GM23338 (cell line): ENCODE data around the gene RPGRIP1L. TPM values are rescaled to one million over a fixed set of nuclear protein-coding genes. Genes with fewer than 3 reads are reported as not detected.

Experiments used
- ATAC-seq: fragments of 200-7000 bp; cut with Tn5 transposase; 3 replicates; pipeline ENCODE4 v1.9.1; 2020
- DNase-seq: peaks from one replicate; pipeline ENCODE4 v3.0.0-alpha.2; 2015; ENCODE audit warnings: low spot score
- H2AFZ ChIP-seq: fragments of 200-600 bp; sonication (generic); 2 replicates; pipeline ENCODE4 v1.8.0; 2016; ENCODE audit warnings: antibody characterized with exemption, mild to moderate bottlenecking, moderate library complexity
- H3F3A ChIP-seq: fragments of 200-600 bp; sonication (generic); replicated peaks from 2 replicates; pipeline ENCODE4 v1.8.0; 2017; ENCODE audit warnings: antibody characterized with exemption, mixed run types, low read depth
- H3K27ac ChIP-seq: fragments of 200-600 bp; sonication (generic); 2 replicates; pipeline ENCODE4 v1.6.1; 2016; ENCODE audit warnings: low read depth
- H3K27me3 ChIP-seq: fragments of 200-600 bp; sonication (generic); 2 replicates; pipeline ENCODE4 v1.8.0; 2016; ENCODE audit warnings: mild to moderate bottlenecking, mixed run types, moderate library complexity; ENCODE audit not compliant: insufficient read depth
- H3K36me3 ChIP-seq: fragments of 200-600 bp; sonication (generic); 2 replicates; pipeline ENCODE4 v1.8.0; 2016; ENCODE audit warnings: mild to moderate bottlenecking; ENCODE audit not compliant: insufficient read depth
- H3K4me1 ChIP-seq: fragments of 200-600 bp; sonication (generic); 2 replicates; pipeline ENCODE4 v1.8.0; 2016; ENCODE audit warnings: mild to moderate bottlenecking, moderate library complexity; ENCODE audit not compliant: insufficient read depth
- H3K4me2 ChIP-seq: fragments of 200-600 bp; sonication (generic); 2 replicates; pipeline ENCODE4 v1.7.1; 2017; ENCODE audit warnings: mixed run types
- H3K4me3 ChIP-seq: fragments of 200-600 bp; sonication (generic); 2 replicates; pipeline ENCODE4 v1.6.1; 2016; ENCODE audit warnings: mixed run types
- H3K79me2 ChIP-seq: fragments of 200-600 bp; sonication (generic); replicated peaks from 2 replicates; pipeline ENCODE4 v1.8.0; 2017; ENCODE audit warnings: mild to moderate bottlenecking; ENCODE audit not compliant: insufficient read depth
- H3K9me2 ChIP-seq: fragments of 200-600 bp; sonication (generic); 2 replicates; pipeline ENCODE4 v1.8.0; 2017; ENCODE audit not compliant: insufficient read depth
- H4K20me1 ChIP-seq: fragments of 200-600 bp; sonication (generic); replicated peaks from 2 replicates; pipeline ENCODE4 v1.8.0; 2017; ENCODE audit warnings: mild to moderate bottlenecking; ENCODE audit not compliant: insufficient read depth
- H3K27ac Mint-ChIP-seq: 2 replicates; pipeline ENCODE4 v1.8.0; 2020; ENCODE audit warnings: inconsistent platforms, mild to moderate bottlenecking, moderate library complexity, mixed read lengths
- H3K27me3 Mint-ChIP-seq: 3 replicates; pipeline ENCODE4 v1.8.0; 2022; ENCODE audit warnings: low read depth, mild to moderate bottlenecking, moderate library complexity, mixed read lengths, inconsistent platforms; ENCODE audit not compliant: insufficient read depth, poor library complexity
- H3K36me3 Mint-ChIP-seq: 3 replicates; pipeline ENCODE4 v1.8.0; 2021; ENCODE audit warnings: low read depth, mild to moderate bottlenecking, inconsistent platforms, moderate library complexity, mixed read lengths
- H3K4me1 Mint-ChIP-seq: 3 replicates; pipeline ENCODE4 v1.8.0; 2020; ENCODE audit warnings: mild to moderate bottlenecking, inconsistent platforms, mixed read lengths
- H3K4me3 Mint-ChIP-seq: 3 replicates; pipeline ENCODE4 v1.8.0; 2021; ENCODE audit warnings: moderate library complexity, mild to moderate bottlenecking, inconsistent platforms, mixed read lengths
- H3K9me3 Mint-ChIP-seq: 3 replicates; pipeline ENCODE4 v1.8.0; 2020; ENCODE audit warnings: moderate library complexity, mild to moderate bottlenecking, inconsistent platforms, mixed read lengths
- CREB1 ChIP-seq: fragments of 250-450 bp; sonication (Bioruptor Pico); IDR thresholded peaks from 2 replicates; pipeline ENCODE4 v1.5.0; 2020; ENCODE audit warnings: low read depth, mild to moderate bottlenecking, moderate library complexity
- EZH2 ChIP-seq: fragments of 200-600 bp; sonication (generic); IDR thresholded peaks from one replicate; pipeline ENCODE4 v1.8.0; 2017; ENCODE audit warnings: antibody characterized with exemption, mild to moderate bottlenecking, low read depth; ENCODE audit not compliant: unreplicated experiment
- EZH2phosphoT487 ChIP-seq: fragments of 200-600 bp; sonication (generic); IDR thresholded peaks from one replicate; pipeline ENCODE4 v1.8.1; 2018; ENCODE audit warnings: antibody characterized with exemption; ENCODE audit not compliant: unreplicated experiment
- JUNB ChIP-seq: IDR thresholded peaks from one replicate; pipeline ENCODE4 v1.6.1; 2016; ENCODE audit warnings: antibody characterized with exemption; ENCODE audit not compliant: unreplicated experiment
- NANOG ChIP-seq: IDR thresholded peaks from 2 replicates; pipeline ENCODE4 v1.6.1; 2016; ENCODE audit warnings: antibody characterized with exemption, borderline replicate concordance
- POLR2AphosphoS5 ChIP-seq: IDR thresholded peaks from 2 replicates; pipeline ENCODE4 v1.6.1; 2016; ENCODE audit warnings: antibody characterized with exemption, low read depth
- STAT1 ChIP-seq: IDR thresholded peaks from one replicate; pipeline ENCODE4 v1.6.1; 2016; ENCODE audit warnings: antibody characterized with exemption; ENCODE audit not compliant: unreplicated experiment
- ZNF114 ChIP-seq: fragments of 250-450 bp; sonication (Bioruptor Pico); IDR thresholded peaks from 2 replicates; pipeline ENCODE4 v1.5.0; 2020; ENCODE audit warnings: mild to moderate bottlenecking, moderate library complexity
- ZNF331 ChIP-seq: fragments of 250-450 bp; sonication (Bioruptor Pico); IDR thresholded peaks from 2 replicates; pipeline ENCODE4 v1.5.0; 2020; ENCODE audit warnings: low read depth, mild to moderate bottlenecking, moderate library complexity
- polyA plus RNA-seq: library from polyadenylated mRNA; unstranded; fragments of >200 nt; fragmentation: Nextera tagmentation; extraction: Ambion mirVana; gene quantifications from 2 replicates; pipeline ENCODE4 v1.2.1, GENCODE V29; 2016
- total RNA-seq: library from RNA; depleted of rRNA; stranded (reverse); fragments of >200 nt; shearing (Covaris generic); gene quantifications from 2 replicates; pipeline ENCODE4 v1.2.3, GENCODE V29; 2014
- TF ChIP-seq, protein P1 (sequence below): fragments of 250-450 bp; sonication (Bioruptor Pico); IDR thresholded peaks from 2 replicates; pipeline ENCODE4 v1.5.0; 2020; ENCODE audit warnings: mild to moderate bottlenecking, moderate library complexity
- TF ChIP-seq, protein P2 (sequence below): IDR thresholded peaks from one replicate; pipeline ENCODE4 v1.6.1; 2018; ENCODE audit warnings: antibody characterized with exemption; ENCODE audit not compliant: unreplicated experiment
- TF ChIP-seq, protein P3 (sequence below), 2 experiments: fragments of 200-600 bp in 1 of 2; sonication (generic) in 1 of 2; conservative IDR thresholded peaks; 2 replicates each; pipeline versions ENCODE4 v1.5.1 to v1.6.1; 2016 to 2017; ENCODE audit warnings: antibody characterized with exemption in 2 of 2, low read depth in 2 of 2, mild to moderate bottlenecking in 2 of 2, moderate library complexity in 1 of 2
- TF ChIP-seq, protein P4 (sequence below): IDR thresholded peaks from 2 replicates; pipeline ENCODE4 v1.6.1; 2016; ENCODE audit warnings: antibody characterized with exemption

Gene RPGRIP1L
- total and polyA plus RNA-seq, 2 experiments from 2014 or later = 11.4 to 21.3 TPM

DNA sequence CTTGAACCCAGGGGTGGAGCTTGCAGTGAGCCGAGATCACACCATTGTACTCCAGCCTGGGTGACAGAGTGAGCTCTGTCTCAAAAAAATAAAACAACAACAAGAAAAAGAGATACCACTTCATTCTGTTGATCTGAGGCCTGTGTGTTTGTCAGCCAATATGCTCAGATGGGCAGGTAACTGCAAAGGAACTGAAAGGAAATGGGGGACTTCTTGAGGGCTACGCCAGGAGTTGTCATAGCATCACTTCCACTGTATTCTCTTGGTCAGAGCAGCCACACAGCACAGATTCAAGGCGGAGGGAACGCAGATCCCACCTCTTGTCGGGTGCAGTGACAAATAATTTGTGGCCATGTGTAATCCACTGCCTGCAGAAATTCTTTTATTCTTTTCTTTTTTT, 126.8 kb downstream of the RPGRIP1L start:
- H3K4me3 Mint-ChIP-seq = no peak overlapping the region
- H3K4me1 Mint-ChIP-seq = no peaks in the 10 kb centered on the region

More for the DNA sequence above, 126.8 kb downstream of the RPGRIP1L start:
- no peaks in the 10 kb centered on the region for H4K20me1 ChIP-seq
- H3K27me3 Mint-ChIP-seq = no peaks in the 10 kb centered on the region
- H3K27ac Mint-ChIP-seq = no peak overlapping the region
- DNase-seq (no peak), ATAC-seq (no peak)
- H3K4me2 ChIP-seq = no peak overlapping the region
- no peaks in the 10 kb centered on the region for H3K36me3 ChIP-seq
- TF ChIP-seq NANOG (no peak), CREB1 (CRISPR knock-in tag) (no peak), ZNF114 (CRISPR knock-in tag) (no peak), STAT1 (no peak), ZNF331 (CRISPR knock-in tag) (no peak), EZH2phosphoT487 (no peak), JUNB (no peak), EZH2 (no peak), POLR2AphosphoS5 (no peak)
- TF ChIP-seq, protein P1, sequence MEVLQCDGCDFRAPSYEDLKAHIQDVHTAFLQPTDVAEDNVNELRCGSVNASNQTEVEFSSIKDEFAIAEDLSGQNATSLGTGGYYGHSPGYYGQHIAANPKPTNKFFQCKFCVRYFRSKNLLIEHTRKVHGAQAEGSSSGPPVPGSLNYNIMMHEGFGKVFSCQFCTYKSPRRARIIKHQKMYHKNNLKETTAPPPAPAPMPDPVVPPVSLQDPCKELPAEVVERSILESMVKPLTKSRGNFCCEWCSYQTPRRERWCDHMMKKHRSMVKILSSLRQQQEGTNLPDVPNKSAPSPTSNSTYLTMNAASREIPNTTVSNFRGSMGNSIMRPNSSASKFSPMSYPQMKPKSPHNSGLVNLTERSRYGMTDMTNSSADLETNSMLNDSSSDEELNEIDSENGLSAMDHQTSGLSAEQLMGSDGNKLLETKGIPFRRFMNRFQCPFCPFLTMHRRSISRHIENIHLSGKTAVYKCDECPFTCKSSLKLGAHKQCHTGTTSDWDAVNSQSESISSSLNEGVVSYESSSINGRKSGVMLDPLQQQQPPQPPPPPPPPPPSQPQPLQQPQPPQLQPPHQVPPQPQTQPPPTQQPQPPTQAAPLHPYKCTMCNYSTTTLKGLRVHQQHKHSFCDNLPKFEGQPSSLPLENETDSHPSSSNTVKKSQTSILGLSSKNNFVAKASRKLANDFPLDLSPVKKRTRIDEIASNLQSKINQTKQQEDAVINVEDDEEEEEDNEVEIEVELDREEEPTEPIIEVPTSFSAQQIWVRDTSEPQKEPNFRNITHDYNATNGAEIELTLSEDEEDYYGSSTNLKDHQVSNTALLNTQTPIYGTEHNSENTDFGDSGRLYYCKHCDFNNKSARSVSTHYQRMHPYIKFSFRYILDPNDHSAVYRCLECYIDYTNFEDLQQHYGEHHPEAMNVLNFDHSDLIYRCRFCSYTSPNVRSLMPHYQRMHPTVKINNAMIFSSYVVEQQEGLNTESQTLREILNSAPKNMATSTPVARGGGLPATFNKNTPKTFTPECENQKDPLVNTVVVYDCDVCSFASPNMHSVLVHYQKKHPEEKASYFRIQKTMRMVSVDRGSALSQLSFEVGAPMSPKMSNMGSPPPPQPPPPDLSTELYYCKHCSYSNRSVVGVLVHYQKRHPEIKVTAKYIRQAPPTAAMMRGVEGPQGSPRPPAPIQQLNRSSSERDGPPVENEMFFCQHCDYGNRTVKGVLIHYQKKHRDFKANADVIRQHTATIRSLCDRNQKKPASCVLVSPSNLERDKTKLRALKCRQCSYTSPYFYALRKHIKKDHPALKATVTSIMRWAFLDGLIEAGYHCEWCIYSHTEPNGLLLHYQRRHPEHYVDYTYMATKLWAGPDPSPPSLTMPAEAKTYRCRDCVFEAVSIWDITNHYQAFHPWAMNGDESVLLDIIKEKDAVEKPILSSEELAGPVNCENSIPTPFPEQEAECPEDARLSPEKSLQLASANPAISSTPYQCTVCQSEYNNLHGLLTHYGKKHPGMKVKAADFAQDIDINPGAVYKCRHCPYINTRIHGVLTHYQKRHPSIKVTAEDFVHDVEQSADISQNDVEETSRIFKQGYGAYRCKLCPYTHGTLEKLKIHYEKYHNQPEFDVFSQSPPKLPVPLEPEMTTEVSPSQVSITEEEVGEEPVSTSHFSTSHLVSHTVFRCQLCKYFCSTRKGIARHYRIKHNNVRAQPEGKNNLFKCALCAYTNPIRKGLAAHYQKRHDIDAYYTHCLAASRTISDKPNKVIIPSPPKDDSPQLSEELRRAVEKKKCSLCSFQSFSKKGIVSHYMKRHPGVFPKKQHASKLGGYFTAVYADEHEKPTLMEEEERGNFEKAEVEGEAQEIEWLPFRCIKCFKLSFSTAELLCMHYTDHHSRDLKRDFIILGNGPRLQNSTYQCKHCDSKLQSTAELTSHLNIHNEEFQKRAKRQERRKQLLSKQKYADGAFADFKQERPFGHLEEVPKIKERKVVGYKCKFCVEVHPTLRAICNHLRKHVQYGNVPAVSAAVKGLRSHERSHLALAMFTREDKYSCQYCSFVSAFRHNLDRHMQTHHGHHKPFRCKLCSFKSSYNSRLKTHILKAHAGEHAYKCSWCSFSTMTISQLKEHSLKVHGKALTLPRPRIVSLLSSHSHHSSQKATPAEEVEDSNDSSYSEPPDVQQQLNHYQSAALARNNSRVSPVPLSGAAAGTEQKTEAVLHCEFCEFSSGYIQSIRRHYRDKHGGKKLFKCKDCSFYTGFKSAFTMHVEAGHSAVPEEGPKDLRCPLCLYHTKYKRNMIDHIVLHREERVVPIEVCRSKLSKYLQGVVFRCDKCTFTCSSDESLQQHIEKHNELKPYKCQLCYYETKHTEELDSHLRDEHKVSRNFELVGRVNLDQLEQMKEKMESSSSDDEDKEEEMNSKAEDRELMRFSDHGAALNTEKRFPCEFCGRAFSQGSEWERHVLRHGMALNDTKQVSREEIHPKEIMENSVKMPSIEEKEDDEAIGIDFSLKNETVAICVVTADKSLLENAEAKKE (CRISPR knock-in tag) = no peak
- TF ChIP-seq, protein P2, sequence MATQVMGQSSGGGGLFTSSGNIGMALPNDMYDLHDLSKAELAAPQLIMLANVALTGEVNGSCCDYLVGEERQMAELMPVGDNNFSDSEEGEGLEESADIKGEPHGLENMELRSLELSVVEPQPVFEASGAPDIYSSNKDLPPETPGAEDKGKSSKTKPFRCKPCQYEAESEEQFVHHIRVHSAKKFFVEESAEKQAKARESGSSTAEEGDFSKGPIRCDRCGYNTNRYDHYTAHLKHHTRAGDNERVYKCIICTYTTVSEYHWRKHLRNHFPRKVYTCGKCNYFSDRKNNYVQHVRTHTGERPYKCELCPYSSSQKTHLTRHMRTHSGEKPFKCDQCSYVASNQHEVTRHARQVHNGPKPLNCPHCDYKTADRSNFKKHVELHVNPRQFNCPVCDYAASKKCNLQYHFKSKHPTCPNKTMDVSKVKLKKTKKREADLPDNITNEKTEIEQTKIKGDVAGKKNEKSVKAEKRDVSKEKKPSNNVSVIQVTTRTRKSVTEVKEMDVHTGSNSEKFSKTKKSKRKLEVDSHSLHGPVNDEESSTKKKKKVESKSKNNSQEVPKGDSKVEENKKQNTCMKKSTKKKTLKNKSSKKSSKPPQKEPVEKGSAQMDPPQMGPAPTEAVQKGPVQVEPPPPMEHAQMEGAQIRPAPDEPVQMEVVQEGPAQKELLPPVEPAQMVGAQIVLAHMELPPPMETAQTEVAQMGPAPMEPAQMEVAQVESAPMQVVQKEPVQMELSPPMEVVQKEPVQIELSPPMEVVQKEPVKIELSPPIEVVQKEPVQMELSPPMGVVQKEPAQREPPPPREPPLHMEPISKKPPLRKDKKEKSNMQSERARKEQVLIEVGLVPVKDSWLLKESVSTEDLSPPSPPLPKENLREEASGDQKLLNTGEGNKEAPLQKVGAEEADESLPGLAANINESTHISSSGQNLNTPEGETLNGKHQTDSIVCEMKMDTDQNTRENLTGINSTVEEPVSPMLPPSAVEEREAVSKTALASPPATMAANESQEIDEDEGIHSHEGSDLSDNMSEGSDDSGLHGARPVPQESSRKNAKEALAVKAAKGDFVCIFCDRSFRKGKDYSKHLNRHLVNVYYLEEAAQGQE = no peak
- TF ChIP-seq, protein P3, sequence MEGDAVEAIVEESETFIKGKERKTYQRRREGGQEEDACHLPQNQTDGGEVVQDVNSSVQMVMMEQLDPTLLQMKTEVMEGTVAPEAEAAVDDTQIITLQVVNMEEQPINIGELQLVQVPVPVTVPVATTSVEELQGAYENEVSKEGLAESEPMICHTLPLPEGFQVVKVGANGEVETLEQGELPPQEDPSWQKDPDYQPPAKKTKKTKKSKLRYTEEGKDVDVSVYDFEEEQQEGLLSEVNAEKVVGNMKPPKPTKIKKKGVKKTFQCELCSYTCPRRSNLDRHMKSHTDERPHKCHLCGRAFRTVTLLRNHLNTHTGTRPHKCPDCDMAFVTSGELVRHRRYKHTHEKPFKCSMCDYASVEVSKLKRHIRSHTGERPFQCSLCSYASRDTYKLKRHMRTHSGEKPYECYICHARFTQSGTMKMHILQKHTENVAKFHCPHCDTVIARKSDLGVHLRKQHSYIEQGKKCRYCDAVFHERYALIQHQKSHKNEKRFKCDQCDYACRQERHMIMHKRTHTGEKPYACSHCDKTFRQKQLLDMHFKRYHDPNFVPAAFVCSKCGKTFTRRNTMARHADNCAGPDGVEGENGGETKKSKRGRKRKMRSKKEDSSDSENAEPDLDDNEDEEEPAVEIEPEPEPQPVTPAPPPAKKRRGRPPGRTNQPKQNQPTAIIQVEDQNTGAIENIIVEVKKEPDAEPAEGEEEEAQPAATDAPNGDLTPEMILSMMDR (conservative IDR thresholded peaks at IDR 0.05; ENCODE audit: low read depth in 2 of 2) = no peak
- TF ChIP-seq, protein P4, sequence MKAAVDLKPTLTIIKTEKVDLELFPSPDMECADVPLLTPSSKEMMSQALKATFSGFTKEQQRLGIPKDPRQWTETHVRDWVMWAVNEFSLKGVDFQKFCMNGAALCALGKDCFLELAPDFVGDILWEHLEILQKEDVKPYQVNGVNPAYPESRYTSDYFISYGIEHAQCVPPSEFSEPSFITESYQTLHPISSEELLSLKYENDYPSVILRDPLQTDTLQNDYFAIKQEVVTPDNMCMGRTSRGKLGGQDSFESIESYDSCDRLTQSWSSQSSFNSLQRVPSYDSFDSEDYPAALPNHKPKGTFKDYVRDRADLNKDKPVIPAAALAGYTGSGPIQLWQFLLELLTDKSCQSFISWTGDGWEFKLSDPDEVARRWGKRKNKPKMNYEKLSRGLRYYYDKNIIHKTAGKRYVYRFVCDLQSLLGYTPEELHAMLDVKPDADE = no peak
- no peaks in the 10 kb centered on the region for H3K79me2 ChIP-seq
- no peak overlapping the region for H2AFZ ChIP-seq
- H3F3A ChIP-seq = no peaks in the 10 kb centered on the region
- H3K4me1 ChIP-seq = no peaks in the 10 kb centered on the region
- no peak overlapping the region for H3K27ac ChIP-seq
- peaks cover 13% of the 10 kb centered on the region for H3K9me2 ChIP-seq
- H3K9me3 Mint-ChIP-seq = no peaks in the 10 kb centered on the region
- no peak overlapping the region for H3K4me3 ChIP-seq
- H3K36me3 Mint-ChIP-seq = no peaks in the 10 kb centered on the region
- H3K27me3 ChIP-seq = no peaks in the 10 kb centered on the region
